ENCODE measurements around the gene GINS2. TPM values are rescaled to one million over a fixed set of nuclear protein-coding genes. Genes with fewer than 3 reads are reported as not detected.

Gene GINS2
- total and polyA plus RNA-seq, 4 experiments from 2014 or later, result 0.55 to 1.4 (median 1.2) TPM

DNA sequence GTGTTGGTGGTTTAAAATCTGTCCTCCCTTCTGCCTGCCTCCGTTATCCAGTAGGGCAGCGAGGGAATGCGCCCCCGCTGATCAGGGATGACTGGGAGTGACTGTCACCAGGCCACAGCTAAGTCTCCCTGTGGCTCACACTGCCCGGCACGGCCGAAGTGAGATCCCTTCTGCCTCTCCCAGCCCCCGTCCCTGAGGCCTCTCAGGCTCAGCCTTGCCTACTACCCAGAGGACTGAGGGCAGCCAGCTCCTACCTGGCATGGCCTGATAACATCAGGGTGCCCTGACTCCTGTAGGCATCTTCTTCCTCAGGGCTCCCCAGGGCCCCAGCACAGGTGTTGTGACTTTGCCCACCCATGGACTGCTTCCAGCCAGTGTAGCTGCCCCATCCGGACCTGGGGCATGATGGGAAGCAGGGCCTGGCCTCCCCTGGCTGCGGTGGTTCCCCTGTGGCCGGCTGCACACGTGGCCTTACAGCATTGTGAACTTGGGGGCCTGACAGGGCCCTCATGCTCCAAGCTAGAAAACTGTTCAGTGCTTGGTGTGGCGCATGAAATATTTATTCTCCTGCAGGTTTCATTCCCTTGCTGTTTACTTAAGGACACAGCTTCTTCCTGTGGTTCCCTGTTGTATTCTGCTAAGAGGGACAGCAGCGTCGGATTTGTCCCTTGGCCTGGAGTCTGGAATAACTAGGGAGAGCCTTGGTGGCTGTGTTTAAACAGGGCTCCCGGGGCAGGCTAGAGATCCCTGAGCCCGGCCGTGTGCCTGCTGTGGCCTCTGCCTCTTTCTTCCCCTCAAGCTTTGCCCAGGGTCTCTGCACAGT is 30.0 kb downstream of the GINS2 start:
- Histone ChIP-seq H3K27me3 (ENCODE audit: insufficient read depth, low read length) (no peaks in the 10 kb centered on the region), H3K36me3 (ENCODE audit: insufficient read depth, low read length) (peaks cover 38% of the 10 kb centered on the region), H3K27ac (ENCODE audit: low read depth, low read length) (no peak overlapping the region), H3K9me3 (ENCODE audit: control insufficient read depth in 1 of 2, low read length in 2 of 2) (no peaks in the 10 kb centered on the region), H3K4me3 (ENCODE audit: low read length in 2 of 2) (no peak overlapping the region), H3K4me1 (ENCODE audit: insufficient read depth, low read length) (no peaks in the 10 kb centered on the region)
- Mint-ChIP-seq H3K4me1 (no peaks in the 10 kb centered on the region), H3K27me3 (no peaks in the 10 kb centered on the region), H3K4me3 (no peak overlapping the region), H3K27ac (peak overlapping the region in 1 of 7 donors; percentile 25), H3K9me3 (peaks cover 0 to 2% (median 0%) of the 10 kb centered on the region in 8 donors), H3K36me3 (peaks cover 13 to 54% of the 10 kb centered on the region in 2 donors)
- intact Hi-C loops (cut with micrococcal nuclease), result loop anchor here (1.0 kb wide), 2 partner anchors 31 to 59 kb away; no protein-coding TSS in a partner anchor
- ChIA-PET POLR2A (ENCODE audit: partially characterized antibody) (no interaction called here), CTCF (ENCODE audit: partially characterized antibody) (interaction anchor here (0.9 to 4.2 kb wide), 8 partner anchors 9 to 101 kb away, joined by 3 to 29 read pairs (median 6); no protein-coding TSS in a partner anchor)
- no peak for DNase-seq

DNA sequence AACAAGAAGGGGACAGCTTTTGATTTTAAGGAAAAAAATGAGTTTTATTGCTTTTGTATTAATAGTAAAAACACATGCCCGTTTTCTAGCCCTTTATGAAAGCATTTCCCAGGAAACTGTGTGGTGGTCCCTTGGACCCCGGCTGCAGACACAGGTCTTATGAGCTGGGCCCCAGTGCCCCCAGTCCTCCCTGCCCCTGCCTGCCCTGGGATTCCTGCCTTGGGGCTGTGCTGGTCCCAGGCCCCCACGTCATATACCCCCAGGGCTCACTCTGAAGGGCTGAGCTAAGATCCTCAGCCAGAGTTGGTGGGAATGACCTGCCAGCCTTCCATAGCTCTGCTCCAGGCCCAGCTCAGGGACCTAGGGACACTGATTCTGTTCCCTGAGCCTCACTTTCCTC is 30.8 kb downstream of the GINS2 start:
- Mint-ChIP-seq H3K9me3 (peaks cover 0 to 2% (median 0%) of the 10 kb centered on the region in 8 donors), H3K27me3 (no peaks in the 10 kb centered on the region), H3K36me3 (peaks cover 11 to 48% of the 10 kb centered on the region in 2 donors), H3K27ac (no peak overlapping the region), H3K4me1 (no peaks in the 10 kb centered on the region), H3K4me3 (no peak overlapping the region)
- H3K4me1 ChIP-seq (ENCODE audit: insufficient read depth, low read length), result no peaks in the 10 kb centered on the region
- H3K27ac ChIP-seq (ENCODE audit: low read depth, low read length), result no peak overlapping the region
- no peaks in the 10 kb centered on the region for H3K27me3 ChIP-seq (ENCODE audit: insufficient read depth, low read length)
- ChIA-PET CTCF (ENCODE audit: partially characterized antibody) (interaction anchor here (0.9 to 4.2 kb wide), 7 partner anchors 8 to 102 kb away, joined by 3 to 29 read pairs (median 8); no protein-coding TSS in a partner anchor), POLR2A (ENCODE audit: partially characterized antibody) (no interaction called here)
- peaks cover 30% of the 10 kb centered on the region for H3K36me3 ChIP-seq (ENCODE audit: insufficient read depth, low read length)
- no peak overlapping the region for H3K4me3 ChIP-seq (ENCODE audit: low read length in 2 of 2)
- H3K9me3 ChIP-seq (ENCODE audit: control insufficient read depth in 1 of 2, low read length in 2 of 2), result no peaks in the 10 kb centered on the region
- DNase-seq, result no peak
- intact Hi-C loops (cut with micrococcal nuclease), result no loop called here

DNA sequence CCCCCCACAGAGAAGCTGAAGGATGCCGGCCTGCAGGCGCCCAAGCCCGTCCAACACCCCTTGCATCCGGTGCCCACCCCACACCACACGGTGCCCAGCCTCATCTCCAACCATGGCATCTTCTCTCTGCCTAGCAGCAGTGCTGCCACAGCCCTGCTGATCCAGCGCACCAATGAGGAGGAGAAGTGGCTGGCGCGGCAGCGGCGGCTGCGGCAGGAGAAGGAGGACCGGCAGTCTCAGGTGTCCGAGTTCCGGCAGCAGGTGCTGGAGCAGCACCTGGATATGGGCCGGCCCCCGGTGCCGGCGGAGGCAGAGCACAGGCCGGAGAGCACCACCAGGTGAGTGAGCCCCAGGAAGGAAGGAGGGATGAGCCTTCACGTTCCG is 31.5 kb downstream of the GINS2 start:
- POLR2A ChIA-PET (ENCODE audit: partially characterized antibody), result no interaction called here
- no peak overlapping the region for H3K4me3 ChIP-seq (ENCODE audit: low read length in 2 of 2)

DNA sequence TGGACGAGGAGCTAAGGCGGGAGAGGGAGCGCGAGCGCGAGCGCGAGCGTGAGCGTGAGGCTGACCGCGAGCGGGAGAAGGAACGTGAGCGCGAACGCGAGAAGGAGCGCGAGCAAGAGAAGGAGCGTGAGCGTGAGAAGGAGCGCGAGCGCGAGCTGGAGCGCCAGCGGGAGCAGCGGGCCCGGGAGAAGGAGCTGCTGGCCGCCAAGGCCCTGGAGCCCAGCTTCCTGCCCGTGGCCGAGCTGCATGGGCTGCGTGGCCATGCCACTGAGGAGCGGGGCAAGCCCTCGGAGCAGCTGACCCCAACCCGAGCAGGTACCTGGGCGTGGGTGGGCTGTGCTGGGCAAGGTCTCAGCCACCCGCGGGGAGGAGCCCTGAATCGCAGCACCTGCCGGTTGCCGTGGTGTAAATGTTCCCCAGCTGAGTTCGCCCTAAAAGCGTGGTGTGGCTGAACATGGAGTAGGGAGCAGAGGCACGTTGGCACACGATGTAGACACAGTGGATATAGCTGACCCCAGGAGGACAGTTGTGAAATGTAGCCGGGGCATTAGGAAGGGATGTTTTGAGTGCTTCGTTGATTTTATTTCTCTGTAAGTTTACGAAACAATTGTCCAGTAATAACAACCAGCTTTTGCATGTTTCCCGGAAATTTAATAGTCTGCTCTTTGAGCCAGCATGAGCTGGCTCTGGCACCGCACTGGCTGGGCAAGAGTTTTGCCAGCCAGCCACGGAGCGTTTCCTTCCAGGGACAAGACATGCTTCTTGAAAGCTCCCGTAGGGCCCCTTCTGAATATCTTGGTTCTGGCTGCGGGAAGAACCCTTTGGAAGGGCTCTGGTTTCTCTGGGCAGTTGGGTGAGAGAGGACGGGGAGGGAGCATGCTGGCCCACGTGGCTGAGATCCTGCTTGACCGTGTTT is 32.1 kb downstream of the GINS2 start:
- Mint-ChIP-seq H3K27me3 (no peaks in the 10 kb centered on the region), H3K4me1 (no peaks in the 10 kb centered on the region), H3K4me3 (no peak overlapping the region), H3K36me3 (peaks cover 8 to 43% of the 10 kb centered on the region in 2 donors), H3K9me3 (peaks cover 0 to 5% (median 0%) of the 10 kb centered on the region in 8 donors), H3K27ac (peak overlapping the region in 2 of 7 donors; percentile 13 to 23)
- no peaks in the 10 kb centered on the region for H3K9me3 ChIP-seq (ENCODE audit: control insufficient read depth in 1 of 2, low read length in 2 of 2)
- no peak for DNase-seq
- peaks cover 24% of the 10 kb centered on the region for H3K36me3 ChIP-seq (ENCODE audit: insufficient read depth, low read length)
- intact Hi-C loops (cut with micrococcal nuclease), result no loop called here
- H3K27ac ChIP-seq (ENCODE audit: low read depth, low read length), result no peak overlapping the region
- ChIA-PET CTCF (ENCODE audit: partially characterized antibody) (interaction anchor here (0.6 to 4.2 kb wide), 3 partner anchors 60 to 1146 kb away, joined by 3 to 22 read pairs (median 5); no protein-coding TSS in a partner anchor), POLR2A (ENCODE audit: partially characterized antibody) (no interaction called here)
- H3K4me3 ChIP-seq (ENCODE audit: low read length in 2 of 2), result no peak overlapping the region
- no peaks in the 10 kb centered on the region for H3K27me3 ChIP-seq (ENCODE audit: insufficient read depth, low read length)
- no peaks in the 10 kb centered on the region for H3K4me1 ChIP-seq (ENCODE audit: insufficient read depth, low read length)

More for the DNA sequence above, 31.5 kb downstream of the GINS2 start:
- no peaks in the 10 kb centered on the region for H3K27me3 ChIP-seq (ENCODE audit: insufficient read depth, low read length)
- no peaks in the 10 kb centered on the region for H3K9me3 ChIP-seq (ENCODE audit: control insufficient read depth in 1 of 2, low read length in 2 of 2)
- intact Hi-C loops (cut with micrococcal nuclease), result no loop called here
- H3K4me1 Mint-ChIP-seq, result no peaks in the 10 kb centered on the region
- H3K27ac ChIP-seq (ENCODE audit: low read depth, low read length), result no peak overlapping the region
- peaks cover 0 to 5% (median 0%) of the 10 kb centered on the region in 8 donors for H3K9me3 Mint-ChIP-seq
- H3K27me3 Mint-ChIP-seq, result no peaks in the 10 kb centered on the region
- CTCF ChIA-PET (ENCODE audit: partially characterized antibody), result interaction anchor here (0.6 to 4.2 kb wide), 3 partner anchors 16 to 1147 kb away, joined by 3 to 22 read pairs (median 3); no protein-coding TSS in a partner anchor
- peak overlapping the region in 1 of 7 donors; percentile 13 for H3K27ac Mint-ChIP-seq
- DNase-seq, result no peak
- peaks cover 8 to 45% of the 10 kb centered on the region in 2 donors for H3K36me3 Mint-ChIP-seq
- H3K4me3 Mint-ChIP-seq, result no peak overlapping the region
- H3K36me3 ChIP-seq (ENCODE audit: insufficient read depth, low read length), result peaks cover 24% of the 10 kb centered on the region
- no peaks in the 10 kb centered on the region for H3K4me1 ChIP-seq (ENCODE audit: insufficient read depth, low read length)

DNA sequence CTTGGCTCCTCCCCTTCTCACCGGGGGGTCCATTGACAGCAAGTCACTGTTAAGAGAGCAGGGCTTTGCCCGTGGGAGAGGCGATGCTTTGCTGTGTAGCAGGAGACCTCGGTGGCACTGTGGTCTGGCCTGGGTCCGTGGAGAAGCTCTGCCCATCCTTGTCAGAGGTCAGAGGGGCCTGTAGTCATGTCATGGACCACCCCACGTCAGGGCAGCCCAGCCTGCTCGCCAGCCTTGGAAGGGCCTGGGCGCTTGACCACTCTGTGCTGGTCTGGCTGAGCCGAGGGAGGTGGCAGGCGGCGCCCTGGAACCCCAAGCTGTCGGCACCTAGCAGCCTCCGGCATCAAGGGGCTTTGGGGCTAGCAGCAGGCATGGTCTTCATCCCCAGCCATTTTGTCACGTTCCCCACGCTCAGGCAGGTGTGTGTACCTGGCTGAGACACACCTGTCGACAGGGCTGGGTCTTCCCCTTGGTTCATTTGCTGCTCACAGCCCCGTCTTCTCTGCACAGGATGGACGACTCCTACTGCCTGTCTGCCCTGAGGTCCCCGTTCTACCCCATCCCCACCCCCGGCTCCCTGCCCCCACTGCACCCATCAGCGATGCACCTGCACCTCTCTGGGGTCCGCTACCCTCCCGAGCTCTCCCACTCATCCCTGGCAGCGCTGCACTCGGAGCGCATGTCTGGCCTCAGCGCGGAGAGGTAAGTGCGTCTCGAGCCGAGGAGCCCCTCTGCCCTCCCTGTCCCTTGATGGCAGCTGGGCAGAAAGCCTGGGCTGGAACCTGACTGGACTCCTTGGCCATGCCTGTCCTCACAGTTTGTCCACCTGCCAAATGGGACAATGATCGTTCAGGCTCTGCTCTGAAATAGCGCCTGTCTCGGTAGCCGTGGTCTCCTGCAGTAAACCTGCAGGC is 33.3 kb downstream of the GINS2 start:
- no peaks in the 10 kb centered on the region for H3K4me1 ChIP-seq (ENCODE audit: insufficient read depth, low read length)
- H3K36me3 ChIP-seq (ENCODE audit: insufficient read depth, low read length), result peaks cover 24% of the 10 kb centered on the region
- H3K27ac ChIP-seq (ENCODE audit: low read depth, low read length), result no peak overlapping the region
- POLR2A ChIA-PET (ENCODE audit: partially characterized antibody), result no interaction called here
- Mint-ChIP-seq H3K4me1 (no peaks in the 10 kb centered on the region), H3K9me3 (peaks cover 0 to 5% (median 0%) of the 10 kb centered on the region in 8 donors), H3K27me3 (no peaks in the 10 kb centered on the region), H3K36me3 (peaks cover 8 to 40% of the 10 kb centered on the region in 2 donors), H3K4me3 (no peak overlapping the region), H3K27ac (peak overlapping the region in 1 of 7 donors; percentile 71)
- H3K27me3 ChIP-seq (ENCODE audit: insufficient read depth, low read length), result no peaks in the 10 kb centered on the region
- no peak for DNase-seq
- CTCF ChIA-PET (ENCODE audit: partially characterized antibody), result no interaction called here
- H3K9me3 ChIP-seq (ENCODE audit: control insufficient read depth in 1 of 2, low read length in 2 of 2), result no peaks in the 10 kb centered on the region
- no peak overlapping the region for H3K4me3 ChIP-seq (ENCODE audit: low read length in 2 of 2)
- intact Hi-C loops (cut with micrococcal nuclease), result no loop called here

DNA sequence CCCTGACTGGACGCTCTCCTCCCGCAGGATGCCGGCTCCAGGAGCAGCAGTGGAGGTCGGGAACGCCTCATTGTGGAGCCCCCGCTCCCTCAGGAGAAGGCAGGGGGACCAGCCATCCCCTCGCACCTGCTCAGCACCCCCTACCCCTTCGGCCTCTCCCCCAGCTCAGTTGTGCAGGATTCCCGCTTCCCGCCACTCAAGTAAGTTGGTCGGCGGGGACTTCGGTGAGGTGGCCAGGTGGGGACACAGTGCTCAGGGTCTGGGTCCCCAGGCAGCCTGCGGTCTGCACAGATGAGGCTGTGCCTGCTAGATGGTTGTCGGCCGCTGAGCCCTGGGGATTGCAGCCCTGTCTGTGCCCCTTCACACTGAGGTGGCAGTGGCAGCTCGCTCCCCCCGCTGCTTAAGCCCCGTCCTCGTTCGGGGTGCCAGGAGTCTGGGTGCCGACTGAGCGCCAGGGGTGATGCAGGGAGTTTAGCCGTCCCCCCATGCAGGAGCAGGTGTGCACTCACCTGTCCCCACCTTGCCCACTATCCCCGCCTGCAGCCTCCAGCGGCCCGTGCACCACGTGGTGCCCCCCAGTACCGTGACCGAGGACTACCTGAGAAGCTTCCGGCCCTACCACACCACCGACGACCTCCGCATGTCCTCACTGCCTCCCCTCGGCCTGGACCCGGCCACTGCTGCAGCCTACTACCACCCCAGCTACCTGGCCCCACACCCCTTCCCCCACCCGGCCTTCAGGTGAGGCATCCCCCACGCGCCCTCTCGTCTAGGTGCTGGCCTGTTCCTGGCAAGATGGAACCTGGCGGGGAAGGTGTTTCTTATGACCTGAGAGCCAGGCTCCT is 34.3 kb downstream of the GINS2 start:
- Histone ChIP-seq H3K4me3 (ENCODE audit: low read length in 2 of 2) (no peak overlapping the region), H3K9me3 (ENCODE audit: control insufficient read depth in 1 of 2, low read length in 2 of 2) (no peaks in the 10 kb centered on the region), H3K36me3 (ENCODE audit: insufficient read depth, low read length) (peaks cover 24% of the 10 kb centered on the region), H3K27me3 (ENCODE audit: insufficient read depth, low read length) (no peaks in the 10 kb centered on the region), H3K4me1 (ENCODE audit: insufficient read depth, low read length) (no peaks in the 10 kb centered on the region), H3K27ac (ENCODE audit: low read depth, low read length) (no peak overlapping the region)
- peak overlapping the region in 1 of 7 donors; percentile 54 for H3K27ac Mint-ChIP-seq
- H3K27me3 Mint-ChIP-seq, result no peaks in the 10 kb centered on the region
- intact Hi-C loops (cut with micrococcal nuclease), result no loop called here
- no peak overlapping the region for H3K4me3 Mint-ChIP-seq
- ChIA-PET POLR2A (ENCODE audit: partially characterized antibody) (no interaction called here), CTCF (ENCODE audit: partially characterized antibody) (no interaction called here)
- peaks cover 3 to 34% of the 10 kb centered on the region in 2 donors for H3K36me3 Mint-ChIP-seq
- peaks cover 0 to 5% (median 0%) of the 10 kb centered on the region in 8 donors for H3K9me3 Mint-ChIP-seq
- DNase-seq, result peak in 1 of 5 donors; percentile 19
- no peaks in the 10 kb centered on the region for H3K4me1 Mint-ChIP-seq

Measured in CD4-positive, alpha-beta memory T cell (primary cell).